Testis (tissue), 3 donors: ENCODE data around the gene RSRC2. TPM values are rescaled to one million over a fixed set of nuclear protein-coding genes. Genes with fewer than 3 reads are reported as not detected.

Experiments
- DNase-seq: peaks from one replicate; pipeline ENCODE4 v3.0.0-alpha.2; 2019
- H3K27ac ChIP-seq, 2 donors: fragments of 200-600 bp; sonication (generic); one replicate each; pipeline ENCODE4 v1.5.1; 2019
- H3K27me3 ChIP-seq: fragments of 200-600 bp; sonication (generic); one replicate; pipeline ENCODE4 v1.5.1; 2019
- H3K36me3 ChIP-seq: fragments of 200-600 bp; sonication (generic); one replicate; pipeline ENCODE4 v1.5.1; 2017; ENCODE audit warnings: low read depth; ENCODE audit errors: missing control alignments
- H3K4me1 ChIP-seq: fragments of 200-600 bp; sonication (generic); one replicate; pipeline ENCODE4 v1.5.1; 2019
- H3K4me3 ChIP-seq, 2 donors: fragments of 200-600 bp; sonication (generic); one replicate each; pipeline ENCODE4 v1.5.1; 2017 to 2019
- H3K9me3 ChIP-seq: fragments of 200-600 bp; sonication (generic); one replicate; pipeline ENCODE4 v1.5.1; 2017
- POLR2A ChIP-seq: fragments of 450-650 bp; IDR thresholded peaks from one replicate; pipeline ENCODE4 v1.6.1; 2017; ENCODE audit warnings: antibody characterized with exemption, mild to moderate bottlenecking, moderate library complexity
- WGBS, 2 donors: methylation state at CpG; one replicate each; pipeline ENCODE4 v1.1.5; 2018; 5-methylcytosine and 5-hydroxymethylcytosine counted together
- intact Hi-C: fragments of 100-400 bp; cut with DNase I; formaldehyde crosslinking; loops from one replicate; pipeline ENCODE4 v1.15.1; 2023; ENCODE audit warnings: low total_unique reads
- polyA plus RNA-seq: library from polyadenylated mRNA; stranded (reverse); fragments of 350-450 nt; fragmentation: Illumina TruSeq; extraction: RNeasy Lipid Tissue Mini Kit (QIAGEN cat#74804); gene quantifications from one replicate; pipeline ENCODE4 v1.2.3, GENCODE V29; 2014; ENCODE audit warnings: low read depth, low replicate concordance; ENCODE audit not compliant: insufficient read depth
- small RNA-seq, 2 donors: library from RNA; depleted of rRNA; stranded (forward); fragments of <200 nt; gene quantifications; one replicate each; pipeline ENCODE3, GENCODE V24; 2016
- total RNA-seq, 2 donors: library from RNA; depleted of rRNA; stranded (reverse); fragments of >200 nt; gene quantifications; one replicate each; pipeline ENCODE4 v1.2.3, GENCODE V29; 2016
- TF ChIP-seq, protein P1 (sequence below), 3 experiments: fragments of 450-650 bp in 2 of 3; fragments of 200-600 bp in 1 of 3; sonication (generic) in 1 of 3; IDR thresholded peaks; one replicate each; pipeline ENCODE4 v1.5.1; 2016 to 2019; ENCODE audit warnings: antibody characterized with exemption in 3 of 3, mild to moderate bottlenecking in 2 of 3, moderate library complexity in 1 of 3

Gene RSRC2
- total and polyA plus RNA-seq, 3 donors from 2014 or later: 50.7 to 133 (median 93.1) TPM

DNA sequence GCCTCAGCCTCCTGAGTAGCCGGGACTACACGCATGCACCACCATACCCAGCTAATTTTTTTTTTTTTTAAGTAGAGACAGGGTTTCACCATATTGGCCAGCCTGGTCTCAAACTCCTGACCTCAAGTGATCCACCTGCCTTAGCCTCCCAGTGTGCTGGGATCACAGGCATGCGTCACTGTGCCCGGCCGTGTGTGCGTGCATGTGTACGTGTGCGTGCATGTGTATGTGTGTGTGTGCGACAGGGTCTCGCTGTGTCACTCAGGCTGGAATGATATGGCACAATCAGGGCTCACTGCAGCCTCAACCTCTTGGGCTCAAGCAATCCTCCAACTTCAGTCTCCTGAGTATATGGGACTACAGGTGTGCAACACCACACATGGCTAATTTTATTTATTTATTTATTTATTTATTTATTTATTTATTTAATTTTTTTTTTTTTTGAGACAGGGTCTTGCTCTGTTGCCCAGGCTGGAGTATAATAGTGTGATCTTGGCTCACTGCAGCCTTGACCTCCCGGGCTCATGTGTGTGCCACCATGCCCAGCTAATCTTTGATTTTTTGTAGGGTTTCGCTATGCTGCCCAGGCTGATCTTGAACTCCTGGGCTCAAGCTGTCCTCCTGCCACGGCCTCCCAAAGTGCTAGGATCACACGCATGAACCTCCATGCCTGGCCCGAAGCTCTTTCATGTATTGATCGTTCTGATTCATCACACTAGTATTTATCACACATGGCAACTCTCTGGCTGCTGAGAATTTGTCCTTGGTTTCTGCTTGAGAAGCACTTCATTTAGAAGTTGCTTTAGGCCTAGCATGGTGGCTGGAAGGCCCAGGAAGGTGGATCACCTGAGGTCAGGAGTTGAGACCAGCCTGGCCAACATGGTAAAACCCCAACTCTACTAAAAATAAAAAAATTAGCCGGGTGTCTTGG is 68.4 kb downstream of the RSRC2 start:
- no peaks in the 10 kb centered on the region for H3K27me3 ChIP-seq
- no peaks in the 10 kb centered on the region for H3K9me3 ChIP-seq
- intact Hi-C loops: no loop called here
- no peak overlapping the region for H3K4me3 ChIP-seq
- H3K27ac ChIP-seq: no peak overlapping the region
- WGBS, 2 donors: 91 to 92% methylated on average over 17 of the region's 17 CpGs
- DNase-seq: no peak
- H3K36me3 ChIP-seq: no peaks in the 10 kb centered on the region
- TF ChIP-seq POLR2A: no peak
- TF ChIP-seq, protein P1, sequence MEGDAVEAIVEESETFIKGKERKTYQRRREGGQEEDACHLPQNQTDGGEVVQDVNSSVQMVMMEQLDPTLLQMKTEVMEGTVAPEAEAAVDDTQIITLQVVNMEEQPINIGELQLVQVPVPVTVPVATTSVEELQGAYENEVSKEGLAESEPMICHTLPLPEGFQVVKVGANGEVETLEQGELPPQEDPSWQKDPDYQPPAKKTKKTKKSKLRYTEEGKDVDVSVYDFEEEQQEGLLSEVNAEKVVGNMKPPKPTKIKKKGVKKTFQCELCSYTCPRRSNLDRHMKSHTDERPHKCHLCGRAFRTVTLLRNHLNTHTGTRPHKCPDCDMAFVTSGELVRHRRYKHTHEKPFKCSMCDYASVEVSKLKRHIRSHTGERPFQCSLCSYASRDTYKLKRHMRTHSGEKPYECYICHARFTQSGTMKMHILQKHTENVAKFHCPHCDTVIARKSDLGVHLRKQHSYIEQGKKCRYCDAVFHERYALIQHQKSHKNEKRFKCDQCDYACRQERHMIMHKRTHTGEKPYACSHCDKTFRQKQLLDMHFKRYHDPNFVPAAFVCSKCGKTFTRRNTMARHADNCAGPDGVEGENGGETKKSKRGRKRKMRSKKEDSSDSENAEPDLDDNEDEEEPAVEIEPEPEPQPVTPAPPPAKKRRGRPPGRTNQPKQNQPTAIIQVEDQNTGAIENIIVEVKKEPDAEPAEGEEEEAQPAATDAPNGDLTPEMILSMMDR (IDR thresholded peaks at IDR 0.05): no peak
- no peaks in the 10 kb centered on the region for H3K4me1 ChIP-seq

GRCh38 chr12:122457627-122458026 is 69.1 kb downstream of the RSRC2 start:
- DNase-seq: no peak
- Histone ChIP-seq H3K27ac (no peak overlapping the region), H3K27me3 (no peaks in the 10 kb centered on the region), H3K9me3 (no peaks in the 10 kb centered on the region), H3K36me3 (no peaks in the 10 kb centered on the region), H3K4me1 (no peaks in the 10 kb centered on the region), H3K4me3 (no peak overlapping the region)
- TF ChIP-seq POLR2A: no peak
- TF ChIP-seq, protein P1 (IDR thresholded peaks at IDR 0.05): no peak
- intact Hi-C loops: no loop called here
- 66 to 82% methylated on average over 2 of the region's 2 CpGs for WGBS, 2 donors

GRCh38 chr12:122454739-122455138 is 72.0 kb downstream of the RSRC2 start:
- no peaks in the 10 kb centered on the region for H3K9me3 ChIP-seq
- intact Hi-C loops: no loop called here
- H3K27ac ChIP-seq: no peak overlapping the region
- no peak overlapping the region for H3K4me3 ChIP-seq
- no peak for DNase-seq
- H3K27me3 ChIP-seq: no peaks in the 10 kb centered on the region
- TF ChIP-seq POLR2A: no peak
- TF ChIP-seq, protein P1 (IDR thresholded peaks at IDR 0.05): no peak
- H3K36me3 ChIP-seq: no peaks in the 10 kb centered on the region
- WGBS, 2 donors: 63 to 70% methylated on average over 6 of the region's 6 CpGs
- H3K4me1 ChIP-seq: no peaks in the 10 kb centered on the region

- TF ChIP-seq, protein P1 (IDR thresholded peaks at IDR 0.05): no peak
- no peak for TF ChIP-seq POLR2A
- intact Hi-C loops: no loop called here
- Histone ChIP-seq H3K27ac (no peak overlapping the region), H3K4me3 (no peak overlapping the region), H3K36me3 (no peaks in the 10 kb centered on the region), H3K9me3 (no peaks in the 10 kb centered on the region), H3K27me3 (no peaks in the 10 kb centered on the region), H3K4me1 (no peaks in the 10 kb centered on the region)
- WGBS, 2 donors: 92% methylated on average over 12 of the region's 12 CpGs
- DNase-seq: no peak
These were observed 72.5 kb downstream of the RSRC2 start for GRCh38 chr12:122454250-122454721.

Small RNA genes within 50 kb of the gene (small RNA-seq; reads per million reads assigned to genes)
- gene AC026333.1: 0 reads per million in 2 donors
- gene RF00411: 0 reads per million in 2 donors

Other genes starting within 250 kb of the RSRC2 start
- 10 to 100 TPM; 51.9 to 66.5 TPM for gene CLIP1, start 104.3 kb downstream of the RSRC2 start, total RNA-seq
- gene CLIP1, start 104.3 kb downstream of the RSRC2 start, polyA plus RNA-seq: 25.1 TPM
- gene ZCCHC8, start 26.0 kb downstream of the RSRC2 start, total RNA-seq: 10 to 100 TPM; 25.6 to 38.3 TPM
- 28.8 TPM for gene ZCCHC8, start 26.0 kb downstream of the RSRC2 start, polyA plus RNA-seq
- gene KNTC1, start 313 bp upstream of the RSRC2 start, total RNA-seq: 100 to 1,000 TPM in 1 of 2 donors, 10 to 100 TPM in 1; 79.8 to 118 TPM
- gene KNTC1, start 313 bp upstream of the RSRC2 start, polyA plus RNA-seq: 46.1 TPM
- 1 to 10 TPM in 1 of 2 donors, under 1 TPM in 1; 0.74 to 1.3 TPM for gene HCAR2, start 176.4 kb upstream of the RSRC2 start, total RNA-seq
- gene HCAR2, start 176.4 kb upstream of the RSRC2 start, polyA plus RNA-seq: 2.7 TPM
- gene HCAR3, start 189.9 kb upstream of the RSRC2 start, total RNA-seq: under 1 TPM in 1 of 2 donors, not detected in 1; 0.24 TPM
- gene HCAR3, start 189.9 kb upstream of the RSRC2 start, polyA plus RNA-seq: 0.36 TPM
- under 1 TPM; 0.79 to 0.87 TPM for gene HCAR1, start 203.9 kb upstream of the RSRC2 start, total RNA-seq
- 1.0 TPM for gene HCAR1, start 203.9 kb upstream of the RSRC2 start, polyA plus RNA-seq
- 10 to 100 TPM; 33.3 to 35.6 TPM for gene DENR, start 225.9 kb upstream of the RSRC2 start, total RNA-seq
- 24.9 TPM for gene DENR, start 225.9 kb upstream of the RSRC2 start, polyA plus RNA-seq
- 10 to 100 TPM; 49.4 to 83.3 TPM for gene CCDC62, start 247.6 kb upstream of the RSRC2 start, total RNA-seq
- 122 TPM for gene CCDC62, start 247.6 kb upstream of the RSRC2 start, polyA plus RNA-seq